HEK293 (cell line): ENCODE results near the gene TTLL1.

Source experiments
- FEZF1 ChIP-seq: fragments of 450-650 bp; formaldehyde crosslinking; IDR thresholded peaks from 2 replicates; pipeline ENCODE4 v1.5.1; 2016; ENCODE audit warnings: missing biosample characterization, missing genetic modification characterization
- GFI1B ChIP-seq: fragments of 450-650 bp; formaldehyde crosslinking; IDR thresholded peaks from 2 replicates; pipeline ENCODE4 v1.5.1; 2016; ENCODE audit warnings: missing biosample characterization, missing genetic modification characterization
- OVOL3 ChIP-seq: fragments of 450-650 bp; formaldehyde crosslinking; IDR thresholded peaks from 2 replicates; pipeline ENCODE4 v1.5.1; 2016; ENCODE audit warnings: missing biosample characterization, missing genetic modification characterization
- SALL2 ChIP-seq: fragments of 450-650 bp; formaldehyde crosslinking; IDR thresholded peaks from 2 replicates; pipeline ENCODE4 v1.5.0; 2017; ENCODE audit warnings: missing biosample characterization, mild to moderate bottlenecking, missing genetic modification characterization, borderline replicate concordance
- SCRT2 ChIP-seq: fragments of 450-650 bp; formaldehyde crosslinking; IDR thresholded peaks from 2 replicates; pipeline ENCODE4 v1.5.1; 2016; ENCODE audit warnings: missing biosample characterization, missing genetic modification characterization
- SP2 ChIP-seq: fragments of 450-650 bp; formaldehyde crosslinking; IDR thresholded peaks from 2 replicates; pipeline ENCODE4 v1.5.1; 2016; ENCODE audit warnings: missing biosample characterization, missing genetic modification characterization
- SP3 ChIP-seq: fragments of 450-650 bp; formaldehyde crosslinking; IDR thresholded peaks from 2 replicates; pipeline ENCODE4 v1.5.1; 2016; ENCODE audit warnings: missing biosample characterization, missing genetic modification characterization
- ZBTB49 ChIP-seq: fragments of 450-650 bp; formaldehyde crosslinking; IDR thresholded peaks from 2 replicates; pipeline ENCODE4 v1.5.1; 2016; ENCODE audit warnings: missing biosample characterization, missing genetic modification characterization, low read depth
- ZFHX2 ChIP-seq: fragments of 450-650 bp; formaldehyde crosslinking; conservative IDR thresholded peaks from 2 replicates; pipeline ENCODE4 v1.5.1; 2016; ENCODE audit warnings: missing biosample characterization, missing genetic modification characterization
- ZNF174 ChIP-seq: fragments of 450-650 bp; formaldehyde crosslinking; IDR thresholded peaks from 2 replicates; pipeline ENCODE4 v1.5.0; 2017; ENCODE audit warnings: missing biosample characterization, mild to moderate bottlenecking, missing genetic modification characterization
- ZNF18 ChIP-seq: fragments of 450-650 bp; formaldehyde crosslinking; IDR thresholded peaks from 2 replicates; pipeline ENCODE4 v1.5.1; 2016; ENCODE audit warnings: missing biosample characterization, missing genetic modification characterization
- ZNF19 ChIP-seq: fragments of 450-650 bp; formaldehyde crosslinking; IDR thresholded peaks from 2 replicates; pipeline ENCODE4; 2016; ENCODE audit warnings: missing biosample characterization, missing genetic modification characterization, low read depth
- ZNF202 ChIP-seq: fragments of 450-650 bp; formaldehyde crosslinking; IDR thresholded peaks from 2 replicates; pipeline ENCODE4 v1.5.1; 2016; ENCODE audit warnings: missing biosample characterization, missing genetic modification characterization, borderline replicate concordance
- ZNF23 ChIP-seq: fragments of 450-650 bp; formaldehyde crosslinking; IDR thresholded peaks from 2 replicates; pipeline ENCODE4 v1.5.1; 2016; ENCODE audit warnings: missing biosample characterization, missing genetic modification characterization, borderline replicate concordance
- ZNF354C ChIP-seq: fragments of 450-650 bp; formaldehyde crosslinking; IDR thresholded peaks from 2 replicates; pipeline ENCODE4 v1.5.1; 2016; ENCODE audit warnings: missing biosample characterization, missing genetic modification characterization, low read depth, borderline replicate concordance
- ZNF394 ChIP-seq: fragments of 450-650 bp; formaldehyde crosslinking; IDR thresholded peaks from 2 replicates; pipeline ENCODE4 v1.5.1; 2016; ENCODE audit warnings: missing biosample characterization, missing genetic modification characterization, mild to moderate bottlenecking, moderate library complexity, borderline replicate concordance
- ZNF398 ChIP-seq: fragments of 450-650 bp; formaldehyde crosslinking; IDR thresholded peaks from 2 replicates; pipeline ENCODE4 v1.5.1; 2017; ENCODE audit warnings: missing biosample characterization, missing genetic modification characterization
- ZNF513 ChIP-seq: fragments of 450-650 bp; IDR thresholded peaks from 2 replicates; pipeline ENCODE4 v1.5.1; 2018; ENCODE audit warnings: missing biosample characterization, missing genetic modification characterization
- ZNF518A ChIP-seq: fragments of 450-650 bp; formaldehyde crosslinking; conservative IDR thresholded peaks from 2 replicates; pipeline ENCODE4 v1.5.1; 2016; ENCODE audit warnings: low read depth, missing biosample characterization, missing genetic modification characterization
- ZNF544 ChIP-seq: fragments of 450-650 bp; formaldehyde crosslinking; IDR thresholded peaks from 2 replicates; pipeline ENCODE4 v1.5.0; 2017; ENCODE audit warnings: missing biosample characterization, missing genetic modification characterization
- ZNF549 ChIP-seq: fragments of 450-650 bp; IDR thresholded peaks from 2 replicates; pipeline ENCODE4 v1.5.1; 2018; ENCODE audit warnings: missing biosample characterization, missing genetic modification characterization, mild to moderate bottlenecking, inconsistent platforms, moderate library complexity
- ZNF596 ChIP-seq: fragments of 450-650 bp; IDR thresholded peaks from 2 replicates; pipeline ENCODE4 v1.5.0; 2018; ENCODE audit warnings: missing biosample characterization, mild to moderate bottlenecking, missing genetic modification characterization, moderate library complexity
- ZNF623 ChIP-seq: fragments of 450-650 bp; formaldehyde crosslinking; IDR thresholded peaks from 2 replicates; pipeline ENCODE4 v1.5.1; 2016; ENCODE audit warnings: missing biosample characterization, missing genetic modification characterization
- ZNF626 ChIP-seq: fragments of 450-650 bp; sonication (Bioruptor Pico); formaldehyde crosslinking; IDR thresholded peaks from 2 replicates; pipeline ENCODE4 v1.5.1; 2018; ENCODE audit warnings: missing biosample characterization, missing genetic modification characterization, inconsistent platforms
- ZNF654 ChIP-seq: fragments of 450-650 bp; formaldehyde crosslinking; IDR thresholded peaks from 2 replicates; pipeline ENCODE4 v1.5.1; 2016; ENCODE audit warnings: low read depth, missing biosample characterization, missing genetic modification characterization
- ZNF76 ChIP-seq: fragments of 450-650 bp; formaldehyde crosslinking; IDR thresholded peaks from 2 replicates; pipeline ENCODE4; 2016; ENCODE audit warnings: low read depth, missing biosample characterization, missing genetic modification characterization, borderline replicate concordance
- ZSCAN30 ChIP-seq: fragments of 450-650 bp; IDR thresholded peaks from 2 replicates; pipeline ENCODE4 v1.5.1; 2018; ENCODE audit warnings: missing biosample characterization, mild to moderate bottlenecking, missing genetic modification characterization, moderate library complexity
- ZXDB ChIP-seq: fragments of 450-650 bp; formaldehyde crosslinking; IDR thresholded peaks from 2 replicates; pipeline ENCODE4 v1.5.1; 2016; ENCODE audit warnings: missing biosample characterization, missing genetic modification characterization

Gene TTLL1

GRCh38 chr22:43090130-43090789 is 1.1 kb upstream of the TTLL1 start (continued):
- TF ChIP-seq ZNF398 (tag by site-specific recombination), result no peak
- peak; percentile 89 for TF ChIP-seq ZNF18 (tag by site-specific recombination)
- no peak for TF ChIP-seq OVOL3
- no peak for TF ChIP-seq FEZF1
- TF ChIP-seq ZNF23 (tag by site-specific recombination), result no peak
- no peak for TF ChIP-seq ZNF19 (tag by site-specific recombination)
- TF ChIP-seq ZNF354C, result no peak
- no peak for TF ChIP-seq ZNF626 (tag by site-specific recombination)
- no peak for TF ChIP-seq ZBTB49 (tag by site-specific recombination)
- no peak for TF ChIP-seq ZNF174 (tag by site-specific recombination)
- no peak for TF ChIP-seq ZNF518A (tag by site-specific recombination)
- TF ChIP-seq SALL2 (tag by site-specific recombination), result no peak
- peak; percentile 61 for TF ChIP-seq ZFHX2
- no peak for TF ChIP-seq ZNF202 (tag by site-specific recombination)
- TF ChIP-seq ZNF544, result no peak
- no peak for TF ChIP-seq SCRT2
- TF ChIP-seq SP2 (tag by site-specific recombination), result peak; percentile 25; the same call in 1 of the 2 replicates
- no peak for TF ChIP-seq SP3
- TF ChIP-seq ZSCAN30 (tag by site-specific recombination), result peak; percentile 38; the same call in 1 of the 2 replicates
- no peak for TF ChIP-seq ZNF76 (tag by site-specific recombination)
- no peak for TF ChIP-seq ZNF596
- TF ChIP-seq ZNF623, result no peak
- no peak for TF ChIP-seq GFI1B (tag by site-specific recombination)
- TF ChIP-seq ZNF394, result no peak
- no peak for TF ChIP-seq ZNF513 (tag by site-specific recombination)
- TF ChIP-seq ZNF549, result no peak
- peak; percentile 87 for TF ChIP-seq ZNF654 (tag by site-specific recombination)
- TF ChIP-seq ZXDB (tag by site-specific recombination), result no peak
